WTC11 (cell line): ENCODE measurements around the gene CCDC93. TPM values are rescaled to one million over a fixed set of nuclear protein-coding genes. Genes with fewer than 3 reads are reported as not detected.

ENCODE experiments used
- ATAC-seq: fragments of 200-7000 bp; cut with Tn5 transposase; 2 replicates; pipeline ENCODE4 v1.10.0; 2021; ENCODE audit warnings: mild to moderate bottlenecking, moderate library complexity
- CTCF ChIA-PET: fragments of 300-600 bp; sonication (Branson Sonifier 250); formaldehyde crosslinking; loops from one replicate; lab custom pipeline; 2021; ENCODE audit warnings: antibody characterized with exemption; lab: Charles Lee
- POLR2A ChIA-PET: fragments of 350-600 bp; sonication (Branson Sonifier 250); formaldehyde crosslinking; loops from one replicate; lab custom pipeline; 2021; ENCODE audit warnings: antibody characterized with exemption; lab: Charles Lee
- DNase-seq: peaks from one replicate; pipeline ENCODE4 v3.0.0; 2021; ENCODE audit warnings: low spot score
- H3K27ac Mint-ChIP-seq: 2 replicates; pipeline ENCODE4 v1.8.0; 2021; ENCODE audit warnings: mixed read lengths
- H3K27me3 Mint-ChIP-seq: 2 replicates; pipeline ENCODE4 v1.8.0; 2021; ENCODE audit warnings: low read depth, mild to moderate bottlenecking, moderate library complexity, mixed read lengths
- H3K36me3 Mint-ChIP-seq: 2 replicates; pipeline ENCODE4 v1.8.0; 2021; ENCODE audit warnings: mixed read lengths
- H3K4me1 Mint-ChIP-seq: 2 replicates; pipeline ENCODE4 v1.8.0; 2022; ENCODE audit warnings: mixed read lengths
- H3K4me3 Mint-ChIP-seq: 2 replicates; pipeline ENCODE4 v1.8.0; 2021; ENCODE audit warnings: mild to moderate bottlenecking, moderate library complexity, mixed read lengths
- H3K9me3 Mint-ChIP-seq: 2 replicates; pipeline ENCODE4 v1.8.0; 2021; ENCODE audit warnings: mixed read lengths
- ATF1 ChIP-seq: sonication (generic); formaldehyde crosslinking; IDR thresholded peaks from 2 replicates; pipeline ENCODE4 v1.8.1; 2023; ENCODE audit warnings: mild to moderate bottlenecking, moderate library complexity, missing genetic modification reagents
- ETV6 ChIP-seq: sonication (generic); formaldehyde crosslinking; IDR thresholded peaks from 2 replicates; pipeline ENCODE4 v1.8.1; 2022; ENCODE audit warnings: mild to moderate bottlenecking, missing genetic modification reagents
- FOXK1 ChIP-seq: sonication (generic); formaldehyde crosslinking; IDR thresholded peaks from 2 replicates; pipeline ENCODE4 v1.8.0; 2022; ENCODE audit warnings: mild to moderate bottlenecking, moderate library complexity, missing genetic modification reagents
- GRHL2 ChIP-seq: fragments of 250-450 bp; sonication (Bioruptor Pico); IDR thresholded peaks from 2 replicates; pipeline ENCODE4 v1.8.0; 2022; ENCODE audit warnings: mild to moderate bottlenecking, moderate library complexity; ENCODE audit not compliant: insufficient replicate concordance, severe bottlenecking
- KAT7 ChIP-seq: sonication (generic); formaldehyde crosslinking; IDR thresholded peaks from 2 replicates; pipeline ENCODE4 v1.8.1; 2023; ENCODE audit warnings: missing genetic modification reagents, mild to moderate bottlenecking, borderline replicate concordance
- MYBL2 ChIP-seq: sonication (generic); formaldehyde crosslinking; IDR thresholded peaks from 2 replicates; pipeline ENCODE4 v1.8.1; 2023; ENCODE audit warnings: mild to moderate bottlenecking, moderate library complexity, missing genetic modification reagents
- RORB ChIP-seq: fragments of 250-450 bp; sonication (Bioruptor Pico); IDR thresholded peaks from 2 replicates; pipeline ENCODE4 v1.9.0; 2021; ENCODE audit warnings: mild to moderate bottlenecking
- SMAD3 ChIP-seq: sonication (generic); formaldehyde crosslinking; IDR thresholded peaks from 2 replicates; pipeline ENCODE4 v1.8.0; 2022; ENCODE audit warnings: missing genetic modification reagents, mild to moderate bottlenecking, borderline replicate concordance
- SMAD4 ChIP-seq: sonication (generic); formaldehyde crosslinking; IDR thresholded peaks from 2 replicates; pipeline ENCODE4 v1.8.0; 2022; ENCODE audit warnings: mild to moderate bottlenecking, missing genetic modification reagents
- ZBTB21 ChIP-seq: sonication (generic); formaldehyde crosslinking; IDR thresholded peaks from 2 replicates; pipeline ENCODE4 v1.8.1; 2023; ENCODE audit warnings: mild to moderate bottlenecking, missing genetic modification reagents, borderline replicate concordance
- total RNA-seq: library from RNA; stranded (reverse); gene quantifications from 3 replicates; pipeline ENCODE4 v1.2.3, GENCODE V29; 2021
- TF ChIP-seq, protein P1 (sequence below): fragments of 250-450 bp; sonication (Bioruptor Pico); IDR thresholded peaks from 2 replicates; pipeline ENCODE4 v1.9.0; 2021; ENCODE audit warnings: mild to moderate bottlenecking, borderline replicate concordance
- TF ChIP-seq, protein P2 (sequence below): sonication (generic); formaldehyde crosslinking; IDR thresholded peaks from 2 replicates; pipeline ENCODE4 v1.8.0; 2022; ENCODE audit warnings: mild to moderate bottlenecking, missing genetic modification reagents
- TF ChIP-seq, protein P3 (sequence below): sonication (generic); formaldehyde crosslinking; IDR thresholded peaks from 2 replicates; pipeline ENCODE4 v1.8.1; 2023; ENCODE audit warnings: mild to moderate bottlenecking, missing genetic modification reagents
- TF ChIP-seq, protein P4 (sequence below): sonication (generic); formaldehyde crosslinking; IDR thresholded peaks from 2 replicates; pipeline ENCODE4 v1.8.1; 2023; ENCODE audit warnings: mild to moderate bottlenecking, missing genetic modification reagents, moderate library complexity
- TF ChIP-seq, protein P5 (sequence below): fragments of 200-600 bp; IDR thresholded peaks from 2 replicates; pipeline ENCODE4 v1.8.0; 2022; ENCODE audit warnings: antibody characterized with exemption
- TF ChIP-seq, protein P6 (sequence below): sonication (generic); formaldehyde crosslinking; IDR thresholded peaks from 2 replicates; pipeline ENCODE4 v1.8.1; 2023; ENCODE audit warnings: mild to moderate bottlenecking, missing genetic modification reagents, borderline replicate concordance

Gene CCDC93
- total RNA-seq, 1 experiment from 2014 or later: 16.9 TPM

DNA sequence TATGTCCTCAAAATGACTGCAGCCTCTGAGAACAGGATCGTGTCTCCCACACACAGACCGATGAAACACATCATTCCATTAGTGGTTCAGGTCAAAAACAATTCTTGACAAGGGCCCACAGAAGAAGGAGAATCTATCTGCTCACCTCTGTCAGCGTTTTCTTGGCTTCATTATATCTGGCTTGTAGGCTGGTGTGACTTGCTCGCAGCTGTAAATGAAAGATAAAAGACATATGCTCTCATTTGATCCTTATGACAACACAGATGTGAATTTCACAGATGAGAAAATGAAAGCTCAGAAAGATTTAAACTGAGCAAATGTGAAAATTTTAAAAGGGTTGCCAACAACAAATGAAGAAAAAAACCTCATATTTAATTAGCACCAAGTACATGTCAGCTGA is 61.6 kb downstream of the CCDC93 start (continued):
- TF ChIP-seq, protein P1, sequence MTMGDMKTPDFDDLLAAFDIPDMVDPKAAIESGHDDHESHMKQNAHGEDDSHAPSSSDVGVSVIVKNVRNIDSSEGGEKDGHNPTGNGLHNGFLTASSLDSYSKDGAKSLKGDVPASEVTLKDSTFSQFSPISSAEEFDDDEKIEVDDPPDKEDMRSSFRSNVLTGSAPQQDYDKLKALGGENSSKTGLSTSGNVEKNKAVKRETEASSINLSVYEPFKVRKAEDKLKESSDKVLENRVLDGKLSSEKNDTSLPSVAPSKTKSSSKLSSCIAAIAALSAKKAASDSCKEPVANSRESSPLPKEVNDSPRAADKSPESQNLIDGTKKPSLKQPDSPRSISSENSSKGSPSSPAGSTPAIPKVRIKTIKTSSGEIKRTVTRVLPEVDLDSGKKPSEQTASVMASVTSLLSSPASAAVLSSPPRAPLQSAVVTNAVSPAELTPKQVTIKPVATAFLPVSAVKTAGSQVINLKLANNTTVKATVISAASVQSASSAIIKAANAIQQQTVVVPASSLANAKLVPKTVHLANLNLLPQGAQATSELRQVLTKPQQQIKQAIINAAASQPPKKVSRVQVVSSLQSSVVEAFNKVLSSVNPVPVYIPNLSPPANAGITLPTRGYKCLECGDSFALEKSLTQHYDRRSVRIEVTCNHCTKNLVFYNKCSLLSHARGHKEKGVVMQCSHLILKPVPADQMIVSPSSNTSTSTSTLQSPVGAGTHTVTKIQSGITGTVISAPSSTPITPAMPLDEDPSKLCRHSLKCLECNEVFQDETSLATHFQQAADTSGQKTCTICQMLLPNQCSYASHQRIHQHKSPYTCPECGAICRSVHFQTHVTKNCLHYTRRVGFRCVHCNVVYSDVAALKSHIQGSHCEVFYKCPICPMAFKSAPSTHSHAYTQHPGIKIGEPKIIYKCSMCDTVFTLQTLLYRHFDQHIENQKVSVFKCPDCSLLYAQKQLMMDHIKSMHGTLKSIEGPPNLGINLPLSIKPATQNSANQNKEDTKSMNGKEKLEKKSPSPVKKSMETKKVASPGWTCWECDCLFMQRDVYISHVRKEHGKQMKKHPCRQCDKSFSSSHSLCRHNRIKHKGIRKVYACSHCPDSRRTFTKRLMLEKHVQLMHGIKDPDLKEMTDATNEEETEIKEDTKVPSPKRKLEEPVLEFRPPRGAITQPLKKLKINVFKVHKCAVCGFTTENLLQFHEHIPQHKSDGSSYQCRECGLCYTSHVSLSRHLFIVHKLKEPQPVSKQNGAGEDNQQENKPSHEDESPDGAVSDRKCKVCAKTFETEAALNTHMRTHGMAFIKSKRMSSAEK (CRISPR knock-in tag): no peak
- TF ChIP-seq, protein P2, sequence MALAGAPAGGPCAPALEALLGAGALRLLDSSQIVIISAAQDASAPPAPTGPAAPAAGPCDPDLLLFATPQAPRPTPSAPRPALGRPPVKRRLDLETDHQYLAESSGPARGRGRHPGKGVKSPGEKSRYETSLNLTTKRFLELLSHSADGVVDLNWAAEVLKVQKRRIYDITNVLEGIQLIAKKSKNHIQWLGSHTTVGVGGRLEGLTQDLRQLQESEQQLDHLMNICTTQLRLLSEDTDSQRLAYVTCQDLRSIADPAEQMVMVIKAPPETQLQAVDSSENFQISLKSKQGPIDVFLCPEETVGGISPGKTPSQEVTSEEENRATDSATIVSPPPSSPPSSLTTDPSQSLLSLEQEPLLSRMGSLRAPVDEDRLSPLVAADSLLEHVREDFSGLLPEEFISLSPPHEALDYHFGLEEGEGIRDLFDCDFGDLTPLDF (CRISPR knock-in tag): no peak

DNA sequence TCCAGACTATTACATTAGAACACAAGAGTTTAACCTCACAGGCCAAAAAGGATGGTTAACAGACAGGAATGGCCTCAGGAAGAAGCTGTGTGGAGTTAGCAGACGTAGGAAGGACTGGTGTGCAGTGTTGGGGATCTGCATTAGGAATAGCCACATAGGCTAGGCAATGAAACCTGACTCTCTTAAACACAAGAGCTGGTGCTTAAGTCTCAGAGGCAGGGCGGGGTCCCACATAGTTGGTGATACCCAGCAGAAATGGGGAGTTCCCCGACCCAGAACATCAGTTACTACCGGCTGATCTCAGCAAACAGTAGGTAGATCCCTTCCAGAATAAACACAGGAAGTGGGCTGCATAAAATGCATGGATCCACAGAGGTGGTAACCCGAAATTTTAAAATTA is 64.1 kb downstream of the CCDC93 start:
- DNase-seq (no peak), ATAC-seq (no peak)
- no peaks in the 10 kb centered on the region for H3K27me3 Mint-ChIP-seq
- POLR2A ChIA-PET: no interaction called here
- H3K27ac Mint-ChIP-seq: no peak overlapping the region
- H3K4me1 Mint-ChIP-seq: no peaks in the 10 kb centered on the region
- H3K36me3 Mint-ChIP-seq: peaks cover 61% of the 10 kb centered on the region
- no peaks in the 10 kb centered on the region for H3K9me3 Mint-ChIP-seq
- no peak overlapping the region for H3K4me3 Mint-ChIP-seq
- CTCF ChIA-PET: no interaction called here
- TF ChIP-seq ATF1 (CRISPR knock-in tag) (no peak), SMAD3 (no peak), ZBTB21 (CRISPR knock-in tag) (no peak), KAT7 (CRISPR knock-in tag) (no peak)
- TF ChIP-seq, protein P1 (CRISPR knock-in tag): no peak
- TF ChIP-seq, protein P3, sequence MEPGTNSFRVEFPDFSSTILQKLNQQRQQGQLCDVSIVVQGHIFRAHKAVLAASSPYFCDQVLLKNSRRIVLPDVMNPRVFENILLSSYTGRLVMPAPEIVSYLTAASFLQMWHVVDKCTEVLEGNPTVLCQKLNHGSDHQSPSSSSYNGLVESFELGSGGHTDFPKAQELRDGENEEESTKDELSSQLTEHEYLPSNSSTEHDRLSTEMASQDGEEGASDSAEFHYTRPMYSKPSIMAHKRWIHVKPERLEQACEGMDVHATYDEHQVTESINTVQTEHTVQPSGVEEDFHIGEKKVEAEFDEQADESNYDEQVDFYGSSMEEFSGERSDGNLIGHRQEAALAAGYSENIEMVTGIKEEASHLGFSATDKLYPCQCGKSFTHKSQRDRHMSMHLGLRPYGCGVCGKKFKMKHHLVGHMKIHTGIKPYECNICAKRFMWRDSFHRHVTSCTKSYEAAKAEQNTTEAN (CRISPR knock-in tag): no peak

DNA sequence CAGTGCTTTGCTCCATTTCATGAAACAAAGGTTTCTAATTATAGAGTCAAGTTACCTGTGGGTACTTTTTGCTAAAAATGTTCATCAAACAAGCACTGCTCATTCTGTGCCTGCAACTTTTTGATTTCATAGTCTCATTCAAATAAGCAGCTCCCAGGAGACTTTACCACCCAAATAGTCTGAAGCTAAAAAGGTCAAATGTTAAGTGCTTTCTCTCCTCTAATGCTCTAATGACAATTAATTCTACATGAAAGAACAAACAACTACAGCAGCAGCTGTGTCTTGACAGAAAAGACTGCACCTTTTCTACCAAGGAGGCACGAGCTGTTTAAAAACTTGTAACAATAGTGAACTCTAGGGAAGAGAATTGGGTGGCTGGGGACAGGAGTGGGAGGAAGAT is 65.3 kb downstream of the CCDC93 start:
- ATAC-seq: no peak
- Mint-ChIP-seq H3K27me3 (no peaks in the 10 kb centered on the region), H3K4me3 (no peak overlapping the region), H3K4me1 (no peaks in the 10 kb centered on the region), H3K9me3 (no peaks in the 10 kb centered on the region), H3K27ac (no peak overlapping the region), H3K36me3 (peaks cover 64% of the 10 kb centered on the region)
- ChIA-PET POLR2A (no interaction called here), CTCF (no interaction called here)
- DNase-seq: no peak
- TF ChIP-seq RORB (CRISPR knock-in tag) (no peak), MYBL2 (CRISPR knock-in tag) (no peak), ETV6 (no peak), FOXK1 (no peak), GRHL2 (CRISPR knock-in tag) (no peak), SMAD4 (no peak)
- TF ChIP-seq, protein P4, sequence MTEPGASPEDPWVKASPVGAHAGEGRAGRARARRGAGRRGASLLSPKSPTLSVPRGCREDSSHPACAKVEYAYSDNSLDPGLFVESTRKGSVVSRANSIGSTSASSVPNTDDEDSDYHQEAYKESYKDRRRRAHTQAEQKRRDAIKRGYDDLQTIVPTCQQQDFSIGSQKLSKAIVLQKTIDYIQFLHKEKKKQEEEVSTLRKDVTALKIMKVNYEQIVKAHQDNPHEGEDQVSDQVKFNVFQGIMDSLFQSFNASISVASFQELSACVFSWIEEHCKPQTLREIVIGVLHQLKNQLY: no peak
- TF ChIP-seq, protein P5, sequence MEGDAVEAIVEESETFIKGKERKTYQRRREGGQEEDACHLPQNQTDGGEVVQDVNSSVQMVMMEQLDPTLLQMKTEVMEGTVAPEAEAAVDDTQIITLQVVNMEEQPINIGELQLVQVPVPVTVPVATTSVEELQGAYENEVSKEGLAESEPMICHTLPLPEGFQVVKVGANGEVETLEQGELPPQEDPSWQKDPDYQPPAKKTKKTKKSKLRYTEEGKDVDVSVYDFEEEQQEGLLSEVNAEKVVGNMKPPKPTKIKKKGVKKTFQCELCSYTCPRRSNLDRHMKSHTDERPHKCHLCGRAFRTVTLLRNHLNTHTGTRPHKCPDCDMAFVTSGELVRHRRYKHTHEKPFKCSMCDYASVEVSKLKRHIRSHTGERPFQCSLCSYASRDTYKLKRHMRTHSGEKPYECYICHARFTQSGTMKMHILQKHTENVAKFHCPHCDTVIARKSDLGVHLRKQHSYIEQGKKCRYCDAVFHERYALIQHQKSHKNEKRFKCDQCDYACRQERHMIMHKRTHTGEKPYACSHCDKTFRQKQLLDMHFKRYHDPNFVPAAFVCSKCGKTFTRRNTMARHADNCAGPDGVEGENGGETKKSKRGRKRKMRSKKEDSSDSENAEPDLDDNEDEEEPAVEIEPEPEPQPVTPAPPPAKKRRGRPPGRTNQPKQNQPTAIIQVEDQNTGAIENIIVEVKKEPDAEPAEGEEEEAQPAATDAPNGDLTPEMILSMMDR: no peak
- TF ChIP-seq, protein P6, sequence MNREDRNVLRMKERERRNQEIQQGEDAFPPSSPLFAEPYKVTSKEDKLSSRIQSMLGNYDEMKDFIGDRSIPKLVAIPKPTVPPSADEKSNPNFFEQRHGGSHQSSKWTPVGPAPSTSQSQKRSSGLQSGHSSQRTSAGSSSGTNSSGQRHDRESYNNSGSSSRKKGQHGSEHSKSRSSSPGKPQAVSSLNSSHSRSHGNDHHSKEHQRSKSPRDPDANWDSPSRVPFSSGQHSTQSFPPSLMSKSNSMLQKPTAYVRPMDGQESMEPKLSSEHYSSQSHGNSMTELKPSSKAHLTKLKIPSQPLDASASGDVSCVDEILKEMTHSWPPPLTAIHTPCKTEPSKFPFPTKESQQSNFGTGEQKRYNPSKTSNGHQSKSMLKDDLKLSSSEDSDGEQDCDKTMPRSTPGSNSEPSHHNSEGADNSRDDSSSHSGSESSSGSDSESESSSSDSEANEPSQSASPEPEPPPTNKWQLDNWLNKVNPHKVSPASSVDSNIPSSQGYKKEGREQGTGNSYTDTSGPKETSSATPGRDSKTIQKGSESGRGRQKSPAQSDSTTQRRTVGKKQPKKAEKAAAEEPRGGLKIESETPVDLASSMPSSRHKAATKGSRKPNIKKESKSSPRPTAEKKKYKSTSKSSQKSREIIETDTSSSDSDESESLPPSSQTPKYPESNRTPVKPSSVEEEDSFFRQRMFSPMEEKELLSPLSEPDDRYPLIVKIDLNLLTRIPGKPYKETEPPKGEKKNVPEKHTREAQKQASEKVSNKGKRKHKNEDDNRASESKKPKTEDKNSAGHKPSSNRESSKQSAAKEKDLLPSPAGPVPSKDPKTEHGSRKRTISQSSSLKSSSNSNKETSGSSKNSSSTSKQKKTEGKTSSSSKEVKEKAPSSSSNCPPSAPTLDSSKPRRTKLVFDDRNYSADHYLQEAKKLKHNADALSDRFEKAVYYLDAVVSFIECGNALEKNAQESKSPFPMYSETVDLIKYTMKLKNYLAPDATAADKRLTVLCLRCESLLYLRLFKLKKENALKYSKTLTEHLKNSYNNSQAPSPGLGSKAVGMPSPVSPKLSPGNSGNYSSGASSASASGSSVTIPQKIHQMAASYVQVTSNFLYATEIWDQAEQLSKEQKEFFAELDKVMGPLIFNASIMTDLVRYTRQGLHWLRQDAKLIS (CRISPR knock-in tag): no peak
